Measurements from ENCODE around the gene TAMM41. TPM values are rescaled to one million over a fixed set of nuclear protein-coding genes. Genes with fewer than 3 reads are reported as not detected.

The TAMM41 gene
- total RNA-seq, 3 donors from 2014 or later: 6.7 to 16.8 (median 14.7) TPM

GRCh38 chr3:11780341-11780740 is 66.3 kb downstream of the TAMM41 start:
- H3K27me3 ChIP-seq: no peaks in the 10 kb centered on the region
- no peaks in the 10 kb centered on the region for H3K36me3 ChIP-seq
- intact Hi-C loops (cut with DNase I; ENCODE audit: low total_unique reads): no loop called here
- H3K4me1 ChIP-seq: no peaks in the 10 kb centered on the region
- H3K9me3 ChIP-seq: no peaks in the 10 kb centered on the region
- no peak overlapping the region for H3K27ac ChIP-seq
- no peak overlapping the region for H3K4me3 ChIP-seq
- TF ChIP-seq POLR2AphosphoS5 (IDR thresholded peaks at IDR 0.05): no peak
- no peak for TF ChIP-seq POLR2A (IDR thresholded peaks at IDR 0.05)
- no peak for TF ChIP-seq CTCF (IDR thresholded peaks at IDR 0.05)
- no peak for DNase-seq (ENCODE audit: low spot score in 2 of 2)

- intact Hi-C loops (cut with DNase I; ENCODE audit: low total_unique reads): no loop called here
- Histone ChIP-seq H3K27me3 (no peaks in the 10 kb centered on the region), H3K4me1 (no peaks in the 10 kb centered on the region), H3K9me3 (no peaks in the 10 kb centered on the region), H3K27ac (no peak overlapping the region), H3K4me3 (no peak overlapping the region), H3K36me3 (no peaks in the 10 kb centered on the region)
- DNase-seq (ENCODE audit: low spot score in 2 of 2): no peak
- no peak for TF ChIP-seq CTCF (IDR thresholded peaks at IDR 0.05)
- no peak for TF ChIP-seq POLR2AphosphoS5 (IDR thresholded peaks at IDR 0.05)
Observed at GRCh38 chr3:11779626-11780025, 67.1 kb downstream of the TAMM41 start.

GRCh38 chr3:11778248-11778647 is 68.4 kb downstream of the TAMM41 start:
- DNase-seq (ENCODE audit: low spot score in 2 of 2): no peak
- no peak overlapping the region for H3K27ac ChIP-seq
- intact Hi-C loops (cut with DNase I; ENCODE audit: low total_unique reads): no loop called here
- no peak overlapping the region for H3K4me3 ChIP-seq
- TF ChIP-seq POLR2AphosphoS5 (IDR thresholded peaks at IDR 0.05): no peak
- no peak for TF ChIP-seq POLR2A (IDR thresholded peaks at IDR 0.05)
- TF ChIP-seq CTCF (IDR thresholded peaks at IDR 0.05): no peak
- H3K36me3 ChIP-seq: no peaks in the 10 kb centered on the region
- no peaks in the 10 kb centered on the region for H3K27me3 ChIP-seq
- no peaks in the 10 kb centered on the region for H3K4me1 ChIP-seq
- no peaks in the 10 kb centered on the region for H3K9me3 ChIP-seq

GRCh38 chr3:11776346-11776745 is 70.3 kb downstream of the TAMM41 start:
- H3K4me3 ChIP-seq: no peak overlapping the region
- intact Hi-C loops (cut with DNase I; ENCODE audit: low total_unique reads): no loop called here
- H3K27ac ChIP-seq: no peak overlapping the region
- H3K27me3 ChIP-seq: no peaks in the 10 kb centered on the region
- no peaks in the 10 kb centered on the region for H3K4me1 ChIP-seq
- DNase-seq (ENCODE audit: low spot score in 2 of 2): no peak
- no peaks in the 10 kb centered on the region for H3K9me3 ChIP-seq
- TF ChIP-seq CTCF (IDR thresholded peaks at IDR 0.05) (no peak), POLR2AphosphoS5 (IDR thresholded peaks at IDR 0.05) (no peak), POLR2A (IDR thresholded peaks at IDR 0.05) (no peak)
- H3K36me3 ChIP-seq: no peaks in the 10 kb centered on the region

- intact Hi-C loops (cut with DNase I; ENCODE audit: low total_unique reads): no loop called here
- H3K27me3 ChIP-seq: no peaks in the 10 kb centered on the region
- no peaks in the 10 kb centered on the region for H3K9me3 ChIP-seq
- peak overlapping the region in 1 of 2 donors; percentile 73 for H3K27ac ChIP-seq
- peaks cover 0 to 6% of the 10 kb centered on the region in 2 donors for H3K4me1 ChIP-seq
- no peaks in the 10 kb centered on the region for H3K36me3 ChIP-seq
- H3K4me3 ChIP-seq: no peak overlapping the region
- no peak for DNase-seq (ENCODE audit: low spot score in 2 of 2)
- TF ChIP-seq CTCF (IDR thresholded peaks at IDR 0.05) (no peak), POLR2A (IDR thresholded peaks at IDR 0.05) (no peak), POLR2AphosphoS5 (IDR thresholded peaks at IDR 0.05) (no peak)
Observed at GRCh38 chr3:11775493-11775892, 71.2 kb downstream of the TAMM41 start.

Measured in breast epithelium (tissue), 4 donors.